LNCaP clone FGC (cell line): ENCODE data around the gene CES4A.

Experiments used
- DNase-seq: peaks from one replicate; pipeline ENCODE4 v3.0.0-alpha.2; 2011; ENCODE audit warnings: low read depth
- H3K4me3 ChIP-seq: 2 replicates; pipeline ENCODE4 v1.5.1; 2011; ENCODE audit warnings: mild to moderate bottlenecking, low read depth, low read length, control low read depth
- TF ChIP-seq, protein P1 (sequence below): IDR thresholded peaks from 2 replicates; pipeline ENCODE4 v1.5.1; 2012; ENCODE audit warnings: mild to moderate bottlenecking; ENCODE audit not compliant: control insufficient read depth, insufficient read depth; ENCODE audit errors: extremely low read depth

CES4A gene

DNA sequence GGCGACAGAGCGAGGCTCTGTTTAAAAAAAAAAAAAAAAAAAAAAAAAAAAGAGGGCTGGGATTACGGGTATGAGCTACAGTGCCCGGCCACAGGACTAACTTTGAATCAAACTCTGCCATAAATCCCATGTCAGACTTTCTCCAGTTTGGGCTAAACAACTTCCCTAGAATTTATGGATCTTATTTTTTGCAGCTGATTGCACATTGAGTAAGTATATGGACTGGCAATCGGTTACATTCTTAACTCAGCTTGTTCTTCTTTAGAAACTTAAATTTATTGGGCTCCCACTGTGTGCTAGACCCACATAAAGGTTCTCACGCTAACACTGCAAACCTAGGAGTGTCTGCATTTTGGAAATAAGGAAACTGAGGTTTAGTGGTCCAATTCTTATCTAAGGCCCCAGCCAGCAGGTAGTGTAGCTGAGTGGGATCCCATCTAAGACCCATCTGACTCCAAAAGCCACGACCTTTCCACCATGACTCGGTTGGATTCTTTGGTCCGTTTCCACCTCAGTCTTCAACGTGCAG lies 39.8 kb downstream of the CES4A start:
- TF ChIP-seq, protein P1, sequence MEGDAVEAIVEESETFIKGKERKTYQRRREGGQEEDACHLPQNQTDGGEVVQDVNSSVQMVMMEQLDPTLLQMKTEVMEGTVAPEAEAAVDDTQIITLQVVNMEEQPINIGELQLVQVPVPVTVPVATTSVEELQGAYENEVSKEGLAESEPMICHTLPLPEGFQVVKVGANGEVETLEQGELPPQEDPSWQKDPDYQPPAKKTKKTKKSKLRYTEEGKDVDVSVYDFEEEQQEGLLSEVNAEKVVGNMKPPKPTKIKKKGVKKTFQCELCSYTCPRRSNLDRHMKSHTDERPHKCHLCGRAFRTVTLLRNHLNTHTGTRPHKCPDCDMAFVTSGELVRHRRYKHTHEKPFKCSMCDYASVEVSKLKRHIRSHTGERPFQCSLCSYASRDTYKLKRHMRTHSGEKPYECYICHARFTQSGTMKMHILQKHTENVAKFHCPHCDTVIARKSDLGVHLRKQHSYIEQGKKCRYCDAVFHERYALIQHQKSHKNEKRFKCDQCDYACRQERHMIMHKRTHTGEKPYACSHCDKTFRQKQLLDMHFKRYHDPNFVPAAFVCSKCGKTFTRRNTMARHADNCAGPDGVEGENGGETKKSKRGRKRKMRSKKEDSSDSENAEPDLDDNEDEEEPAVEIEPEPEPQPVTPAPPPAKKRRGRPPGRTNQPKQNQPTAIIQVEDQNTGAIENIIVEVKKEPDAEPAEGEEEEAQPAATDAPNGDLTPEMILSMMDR = no peak
- DNase-seq = no peak
- H3K4me3 ChIP-seq = peak overlapping the region; percentile 75

DNA sequence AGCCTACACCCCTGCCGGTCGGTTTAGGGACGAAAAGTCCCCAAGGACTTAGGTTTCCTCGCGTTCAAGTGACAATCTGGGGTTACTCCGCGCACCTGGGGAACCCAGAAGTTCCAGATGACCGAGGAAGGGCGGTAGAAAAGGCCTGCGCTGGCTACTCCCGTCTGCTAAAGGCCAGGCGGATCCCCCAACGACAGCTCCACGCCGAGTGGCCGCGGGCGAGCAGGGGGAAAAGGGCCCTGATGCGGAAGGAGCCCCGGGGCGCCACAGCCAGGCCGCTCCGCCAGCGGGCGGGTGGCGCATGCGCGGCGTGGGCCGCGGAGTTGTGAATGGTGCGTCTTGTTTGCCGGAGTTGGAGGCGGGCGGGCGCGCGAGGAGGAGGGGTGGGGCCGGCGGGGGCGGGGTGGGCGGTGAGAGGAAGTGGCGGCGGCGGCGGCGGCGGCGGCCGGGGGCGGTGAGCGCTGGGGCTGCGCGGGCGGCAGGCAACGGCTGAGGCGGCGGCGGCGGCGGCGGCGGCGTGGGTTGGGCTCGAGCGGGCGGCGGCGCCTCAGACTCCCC lies 40.4 kb downstream of the CES4A start, which contains the start of gene CBFB:
Gene CBFB, plus strand, starts transcription at position 454 of the 558 bp plus-strand sequence. CDS start 259 bp downstream, outside the sequence.
- TF ChIP-seq, protein P1 = no peak
- H3K4me3 ChIP-seq = peak within 1 kb of the TSS; percentile 76
- peak; percentile 68 for DNase-seq

DNA sequence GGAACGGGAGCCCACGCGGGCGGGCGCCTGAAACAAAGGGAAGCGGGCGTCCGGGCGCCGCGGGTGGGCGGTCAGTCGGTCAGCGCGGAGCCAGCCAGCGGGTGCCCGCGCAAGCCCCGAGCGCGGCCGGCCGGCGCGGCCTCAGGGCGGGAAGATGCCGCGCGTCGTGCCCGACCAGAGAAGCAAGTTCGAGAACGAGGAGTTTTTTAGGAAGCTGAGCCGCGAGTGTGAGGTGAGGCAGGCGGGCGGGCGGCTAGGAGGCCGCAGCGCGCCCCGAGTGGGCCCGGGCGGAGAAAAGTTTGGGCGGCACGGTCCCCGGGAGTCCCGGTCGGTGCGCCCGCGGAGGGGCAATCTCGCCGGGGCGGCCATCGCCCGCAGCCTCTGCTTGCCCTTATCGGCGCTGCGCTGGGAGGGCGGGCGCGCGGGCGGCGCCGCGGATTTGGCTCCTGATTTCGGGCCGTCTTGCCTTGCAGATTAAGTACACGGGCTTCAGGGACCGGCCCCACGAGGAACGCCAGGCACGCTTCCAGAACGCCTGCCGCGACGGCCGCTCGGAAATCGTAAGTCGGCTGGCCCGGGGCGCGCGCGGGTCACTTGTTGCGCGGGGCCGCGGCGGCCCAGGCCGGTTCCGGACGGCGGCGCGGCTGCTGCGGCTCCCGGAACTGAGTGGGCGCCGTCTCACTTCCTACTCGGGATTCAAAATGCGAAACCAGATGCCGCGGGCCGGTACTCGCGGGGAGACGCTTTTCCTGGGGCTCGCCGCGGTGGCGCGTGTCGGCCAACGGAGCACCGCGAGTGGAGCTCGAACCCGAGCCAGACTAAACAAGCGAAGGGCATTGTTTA lies 41.1 kb downstream of the CES4A start:
- TF ChIP-seq, protein P1 = no peak
- H3K4me3 ChIP-seq = peak overlapping the region; percentile 76
- DNase-seq = no peak

DNA sequence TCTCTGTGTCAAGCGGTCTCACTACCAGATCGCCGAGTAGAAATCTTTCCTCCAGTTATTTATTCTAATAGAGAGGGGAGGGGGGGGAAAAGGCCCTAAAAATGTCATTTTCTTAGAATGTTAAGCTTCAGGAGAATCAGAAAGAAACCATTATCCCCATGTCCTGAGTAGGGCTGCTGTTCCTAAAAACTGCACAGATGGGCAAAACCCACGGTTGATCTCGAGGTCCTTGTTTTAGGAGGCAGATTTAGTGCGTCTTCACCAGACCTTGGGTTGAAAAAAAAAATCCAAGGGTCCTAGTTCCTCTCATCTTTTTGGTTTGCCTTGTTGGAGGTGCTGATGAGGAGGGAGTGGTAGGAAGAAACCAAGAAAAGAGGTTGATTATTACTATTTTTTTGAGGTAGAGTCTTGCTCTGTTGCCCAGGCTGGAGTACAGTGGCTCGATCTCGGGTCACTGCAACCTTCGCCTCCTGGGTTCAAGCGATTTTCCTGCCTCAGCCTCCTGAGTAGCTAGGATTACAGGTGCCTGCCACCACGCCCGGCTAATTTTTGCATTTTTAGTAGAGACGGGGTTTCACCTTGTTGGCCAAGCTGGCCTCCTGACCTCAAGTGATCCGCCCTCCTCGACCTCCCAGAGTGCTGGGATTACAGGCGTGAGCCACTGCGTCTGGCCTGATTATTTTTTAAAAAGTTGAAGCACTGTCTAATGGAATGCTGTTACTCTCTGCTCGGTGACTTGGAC lies 42.0 kb downstream of the CES4A start:
- TF ChIP-seq, protein P1 = no peak
- no peak for DNase-seq
- H3K4me3 ChIP-seq = peak overlapping the region; percentile 76

DNA sequence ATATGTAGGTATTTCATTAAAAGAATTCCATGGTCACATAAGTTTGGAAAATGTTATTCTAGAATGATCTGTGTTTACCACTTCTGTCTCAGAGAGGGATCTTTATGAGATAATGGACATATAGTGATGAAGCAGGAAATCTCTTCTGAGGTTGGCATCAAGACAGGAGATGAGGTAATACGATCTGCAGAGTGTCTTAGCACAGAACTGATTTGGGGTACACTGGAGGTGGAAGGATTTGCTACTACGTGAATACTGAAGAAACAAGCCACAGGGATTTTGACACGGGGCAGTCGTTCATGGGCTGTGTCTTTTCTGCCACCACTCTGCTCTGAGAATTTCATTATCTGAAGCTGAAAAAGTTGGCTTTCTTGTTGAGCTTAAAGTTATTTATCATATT lies 46.1 kb downstream of the CES4A start:
- no peak overlapping the region for H3K4me3 ChIP-seq
- no peak for DNase-seq
- TF ChIP-seq, protein P1 = no peak

DNA sequence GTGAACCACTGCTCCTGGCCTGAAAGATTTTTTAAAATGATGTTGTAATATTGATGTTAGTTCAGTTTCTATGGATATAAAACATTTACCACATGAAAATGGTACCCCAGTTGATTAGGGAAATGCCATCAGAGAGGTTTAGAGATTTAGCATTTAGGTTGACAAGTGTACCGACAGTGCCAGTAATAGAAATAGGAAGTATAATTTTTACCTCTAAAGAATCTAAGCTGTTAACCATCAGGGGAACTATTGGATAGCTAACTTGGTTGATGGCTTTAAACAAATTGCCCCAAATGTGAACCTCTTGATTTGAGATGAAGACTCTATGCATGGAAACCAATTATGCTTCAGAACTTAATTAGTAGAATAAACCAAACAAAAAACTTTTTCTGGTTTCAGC lies 47.0 kb downstream of the CES4A start:
- TF ChIP-seq, protein P1 = no peak
- DNase-seq = no peak
- H3K4me3 ChIP-seq = no peak overlapping the region
